HUDEP-2 (cell line): Measurements from ENCODE around the gene LAMA4.

ENCODE experiments used
- DNase-seq, 76 experiments: peaks; one replicate each; lab custom pipeline; 2025; ENCODE audit not compliant: unreplicated experiment in 76 of 76; lab: John Stamatoyannopoulos, UW

Gene LAMA4

DNA sequence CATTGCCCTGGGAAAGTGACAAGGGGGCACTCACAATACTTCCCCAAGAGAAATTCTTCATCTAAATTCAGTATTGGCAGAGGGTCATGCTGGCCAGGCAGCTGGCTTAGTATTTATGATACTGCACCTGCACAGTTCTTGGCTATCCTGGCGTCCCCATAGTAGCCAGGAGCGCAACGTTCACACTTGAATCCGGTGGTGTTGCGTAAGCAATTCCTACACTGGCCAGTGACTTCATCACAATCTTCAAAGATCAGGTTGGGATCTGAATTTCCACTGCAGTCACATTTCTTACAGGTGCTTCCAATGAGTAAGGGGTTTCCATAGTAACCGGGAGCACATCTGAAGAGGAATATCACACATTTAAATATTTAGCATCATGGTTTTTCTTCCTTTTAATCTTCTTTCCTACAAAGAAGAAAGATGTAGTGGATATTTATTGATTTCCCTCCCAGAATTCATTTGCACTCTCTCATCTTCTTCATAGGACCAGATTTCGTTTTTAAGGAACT is 62.8 kb downstream of the LAMA4 start:
- no peak for DNase-seq

- no peak for DNase-seq
Observed at GRCh38 chr6:112190164-112190563, 64.2 kb downstream of the LAMA4 start.

GRCh38 chr6:112189494-112189893 is 64.9 kb downstream of the LAMA4 start:
- no peak for DNase-seq

DNA sequence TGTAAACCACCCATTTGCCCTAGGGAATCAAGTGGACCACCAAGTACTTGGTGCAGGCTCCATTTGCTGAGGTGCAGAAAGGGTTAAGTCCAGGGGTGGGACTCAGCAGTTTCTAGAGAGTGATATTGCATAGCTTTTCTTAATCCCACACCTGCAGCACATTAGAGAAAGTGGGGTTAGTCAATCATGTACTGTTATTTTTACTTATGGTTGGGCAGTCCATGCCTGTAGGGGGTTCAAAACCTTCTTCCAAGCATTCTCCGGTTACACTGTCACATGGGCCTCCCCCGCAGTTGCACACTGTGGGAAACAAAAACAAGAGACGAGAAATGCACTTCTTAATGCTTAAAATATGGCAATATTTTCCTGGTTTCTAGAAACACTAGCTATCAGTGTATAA is 65.5 kb downstream of the LAMA4 start:
- no peak for DNase-seq

DNA sequence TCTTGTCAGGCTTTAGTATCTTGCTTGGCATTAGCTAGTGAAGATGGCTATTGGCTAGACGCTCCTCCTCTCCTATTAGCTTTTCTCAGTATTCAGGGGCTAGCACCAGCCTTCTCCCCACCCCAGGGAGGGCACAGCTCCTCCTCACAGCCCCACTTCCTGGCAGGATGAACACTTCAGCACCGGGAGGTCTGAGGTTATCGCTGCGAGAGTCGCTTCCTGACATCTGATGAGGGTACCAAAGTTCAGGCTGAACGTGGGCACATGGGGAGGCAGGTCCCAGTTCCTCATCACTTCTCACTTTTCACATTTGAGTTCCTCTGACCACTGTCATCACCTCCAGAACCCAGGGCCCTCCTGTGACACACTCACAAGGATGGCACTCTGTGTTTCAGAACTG is 66.6 kb downstream of the LAMA4 start:
- DNase-seq: no peak

DNA sequence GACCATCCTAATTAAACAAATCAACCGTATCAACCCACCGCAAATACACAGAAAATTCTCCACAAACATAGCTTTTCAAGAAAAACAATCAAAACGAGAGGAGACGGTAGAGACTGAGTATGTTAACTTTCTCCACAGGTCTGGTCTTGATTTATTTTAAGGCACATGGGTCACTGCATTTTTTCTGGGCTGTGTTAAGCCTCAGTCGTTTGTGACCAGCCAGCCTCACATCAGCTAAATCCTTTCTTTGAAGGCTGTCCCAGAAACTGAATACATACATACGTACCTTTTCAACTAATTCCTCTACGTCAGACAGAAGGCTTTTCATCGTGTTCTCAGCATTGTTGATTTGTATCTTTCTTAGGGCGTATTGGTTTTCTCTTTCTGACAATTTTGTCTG is 69.4 kb downstream of the LAMA4 start:
- DNase-seq: no peak

GRCh38 chr6:112183271-112183671 is 71.1 kb downstream of the LAMA4 start:
- no peak for DNase-seq

DNA sequence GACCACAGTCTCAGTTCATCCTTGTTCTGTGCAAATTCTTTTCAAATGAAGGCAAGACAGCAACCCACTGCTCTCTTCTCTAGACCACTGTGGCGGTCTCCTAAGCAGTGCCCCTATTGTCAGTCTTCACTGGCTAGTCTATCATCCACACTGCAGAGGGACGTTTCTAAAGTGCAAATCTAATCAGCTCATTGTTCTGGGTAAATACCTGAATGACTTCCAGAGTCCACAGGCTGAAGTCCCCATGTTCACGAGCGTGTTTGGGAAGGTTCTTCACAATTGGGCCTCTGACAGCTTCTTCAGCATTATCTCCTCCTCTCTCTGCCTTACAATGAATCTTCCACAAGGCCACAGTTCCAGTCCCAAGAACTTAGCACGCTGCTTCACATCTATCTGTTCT is 73.2 kb downstream of the LAMA4 start:
- no peak for DNase-seq

DNA sequence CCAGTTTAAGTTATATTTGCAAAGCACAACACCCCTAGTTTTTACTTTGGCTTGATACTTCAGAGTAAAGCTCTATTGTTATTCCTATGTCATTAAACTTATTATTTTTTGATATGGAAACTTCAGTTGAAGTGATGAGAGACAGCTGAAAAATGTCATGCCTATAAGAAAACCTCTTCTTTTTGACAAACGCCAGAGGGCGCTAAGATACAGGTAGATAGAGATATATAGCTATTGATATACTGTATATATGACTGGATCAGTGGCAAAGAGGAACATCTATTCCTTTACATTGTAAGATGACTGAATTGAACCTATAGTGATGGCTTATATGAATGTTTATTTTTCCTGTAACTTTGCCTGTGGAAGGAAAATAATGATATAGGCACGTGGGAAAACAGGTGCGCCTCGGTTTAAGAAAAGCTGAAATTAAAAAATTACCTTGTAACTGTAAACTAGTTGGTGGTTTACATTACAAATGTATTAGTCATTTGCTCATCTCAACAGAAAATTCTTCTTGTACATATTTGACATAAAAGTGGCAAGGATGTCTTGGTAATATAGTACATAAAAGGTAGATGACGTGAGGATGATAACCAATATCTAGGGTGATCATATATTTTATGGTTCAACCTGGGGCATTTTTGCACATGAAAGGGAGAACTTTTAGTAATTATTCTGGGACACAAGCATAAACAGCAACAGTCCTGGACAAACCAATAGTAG is 74.1 kb downstream of the LAMA4 start:
- DNase-seq: peak in 53 of 76 experiments; percentile 2 to 78 (median 54)

GRCh38 chr6:112179631-112180030 is 74.7 kb downstream of the LAMA4 start:
- DNase-seq: no peak

DNA sequence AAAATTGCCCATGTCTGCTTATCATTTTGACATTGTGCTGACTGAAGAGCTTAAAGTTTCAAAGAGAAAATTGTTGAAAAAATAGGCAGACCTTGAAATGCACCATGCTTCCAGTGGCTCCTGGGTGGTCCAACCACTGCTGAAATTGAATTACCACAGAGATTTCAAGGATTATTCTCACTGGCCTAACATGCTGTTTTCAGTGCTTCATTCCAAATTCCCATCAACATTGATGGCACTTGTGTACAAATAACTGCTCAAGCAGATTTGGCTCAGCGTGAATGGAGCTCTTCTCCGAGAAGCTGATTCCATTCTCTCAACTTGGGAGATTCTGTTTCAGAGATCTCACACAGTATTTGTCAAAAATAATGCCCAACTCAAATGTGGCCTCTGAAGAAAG is 75.5 kb downstream of the LAMA4 start:
- no peak for DNase-seq

DNA sequence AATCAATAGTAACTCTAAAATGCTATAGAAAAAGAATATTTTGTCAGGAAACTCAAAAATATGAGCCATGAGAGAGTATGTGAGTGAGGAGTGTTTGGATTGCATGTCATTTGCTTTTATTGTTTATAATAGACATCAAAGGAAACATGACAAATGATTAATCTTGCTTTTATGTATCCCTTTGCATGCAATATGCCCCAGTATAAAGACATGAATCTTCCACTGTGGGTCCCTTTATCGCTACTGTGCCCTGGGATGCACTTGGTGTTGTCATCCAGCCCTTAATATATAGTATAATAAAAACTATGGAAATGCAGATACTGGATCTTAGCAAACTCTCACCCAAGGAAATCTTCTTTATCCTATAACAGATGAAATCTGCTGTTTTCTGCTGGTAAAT is 77.3 kb downstream of the LAMA4 start:
- DNase-seq: no peak

GRCh38 chr6:112176175-112176574 is 78.2 kb downstream of the LAMA4 start:
- DNase-seq: no peak

GRCh38 chr6:112173221-112173804 is 81.1 kb downstream of the LAMA4 start:
- no peak for DNase-seq

DNA sequence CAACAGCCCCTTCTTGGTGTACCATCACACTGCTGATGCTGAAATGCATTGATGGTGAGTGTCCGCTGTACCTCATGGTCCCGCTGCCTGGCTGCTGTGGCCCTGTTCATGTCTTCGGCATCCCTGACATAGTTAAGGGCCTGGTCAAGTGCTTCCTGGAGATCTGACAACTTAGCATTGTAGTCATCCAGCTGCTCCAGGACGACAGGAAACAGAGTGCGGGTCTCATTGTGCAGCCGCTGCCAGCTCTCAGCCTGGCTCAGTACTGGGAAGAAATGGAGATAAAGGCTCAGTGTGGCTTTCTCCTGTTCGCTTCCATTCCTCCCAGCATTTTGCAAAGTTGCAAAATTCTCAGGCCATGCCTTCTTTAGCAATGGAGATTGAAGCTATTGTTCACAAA is 81.8 kb downstream of the LAMA4 start:
- no peak for DNase-seq

GRCh38 chr6:112169541-112169940 is 84.8 kb downstream of the LAMA4 start:
- no peak for DNase-seq

DNA sequence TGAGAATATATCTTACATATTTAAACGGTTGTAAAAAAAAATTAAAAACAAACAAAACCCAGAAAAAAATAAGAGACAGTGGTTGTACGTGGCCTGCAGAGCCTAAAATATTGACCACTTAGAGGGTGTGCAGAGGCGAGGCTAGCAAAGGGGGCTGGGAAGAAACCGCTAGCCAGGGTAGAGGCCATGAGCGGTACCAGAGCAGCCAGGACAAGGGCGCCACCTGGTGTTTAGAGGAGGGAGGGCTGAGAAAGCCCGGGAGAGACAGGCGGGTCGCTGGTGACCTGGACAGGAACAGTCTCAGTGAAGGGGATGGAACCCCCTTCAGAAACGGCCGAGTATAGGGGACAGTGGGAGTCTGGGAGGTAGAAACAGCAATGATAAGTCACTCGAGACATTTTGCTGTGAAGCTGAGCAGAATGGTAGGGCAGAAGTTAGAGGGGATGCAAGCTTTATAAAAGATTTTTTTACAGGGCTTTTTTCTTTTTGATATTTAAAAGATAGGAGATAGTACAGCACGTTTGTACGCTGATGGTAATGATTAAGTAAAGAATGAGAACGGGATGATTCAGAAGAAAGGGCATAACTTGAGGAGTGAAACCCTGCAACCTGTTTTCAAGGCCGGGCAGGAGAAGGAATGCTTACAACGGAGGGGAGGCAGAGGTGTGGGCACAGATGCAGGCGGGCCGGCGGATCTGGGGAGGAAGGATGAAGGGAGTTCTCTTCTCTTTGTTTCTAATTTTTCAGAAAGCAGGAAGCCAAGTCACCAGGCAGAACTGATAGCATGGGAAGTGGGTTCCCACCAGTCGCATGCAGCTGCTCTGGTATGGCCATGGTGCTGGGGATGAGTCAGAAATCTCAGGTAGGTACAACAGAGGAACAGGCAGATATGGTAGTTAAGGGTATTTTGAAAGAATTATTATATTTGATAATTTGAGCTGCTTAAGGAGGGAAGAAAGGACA is 90.8 kb downstream of the LAMA4 start:
- DNase-seq: peak in 59 of 76 experiments; percentile 7 to 75 (median 48)

GRCh38 chr6:112160745-112161144 is 93.6 kb downstream of the LAMA4 start:
- DNase-seq: no peak

DNA sequence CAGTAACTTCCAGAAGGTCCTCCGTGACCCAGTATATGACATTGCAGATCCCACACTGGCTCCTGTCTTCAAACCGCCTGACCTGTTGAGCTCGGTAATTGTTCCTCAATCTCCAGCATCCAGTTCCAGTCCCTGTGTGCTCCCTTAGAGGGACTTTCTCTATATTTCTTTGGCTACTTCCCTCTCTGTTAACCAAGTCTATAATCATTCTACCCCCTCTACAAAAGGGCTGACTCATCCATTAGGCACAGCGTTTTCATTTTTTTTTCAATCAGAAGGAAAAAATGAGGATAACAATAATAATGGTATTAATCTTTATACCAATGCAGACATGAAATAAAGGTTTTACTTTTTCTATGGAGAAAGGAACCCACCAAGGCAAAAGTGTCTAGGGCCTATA is 97.7 kb downstream of the LAMA4 start:
- no peak for DNase-seq

DNA sequence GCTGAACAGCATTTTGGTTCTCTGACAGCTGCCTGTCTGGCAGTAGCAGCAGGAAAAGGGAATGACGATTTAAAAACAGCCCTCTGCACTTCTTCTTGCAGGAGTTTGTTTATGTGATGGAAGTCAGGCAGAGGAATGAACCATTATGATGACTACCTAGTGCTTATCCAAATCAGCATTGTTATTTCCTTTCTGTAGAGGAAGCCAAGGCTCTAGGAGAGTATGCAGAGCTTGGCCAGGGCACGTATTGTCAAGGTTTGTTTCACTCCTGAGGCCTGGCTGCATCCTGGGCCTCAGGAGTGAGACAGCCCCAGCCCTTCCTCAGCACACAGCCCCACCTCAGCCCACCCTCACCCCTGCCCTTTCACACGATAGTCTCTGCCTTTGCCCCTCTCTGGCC is 98.5 kb downstream of the LAMA4 start:
- DNase-seq: no peak

DNA sequence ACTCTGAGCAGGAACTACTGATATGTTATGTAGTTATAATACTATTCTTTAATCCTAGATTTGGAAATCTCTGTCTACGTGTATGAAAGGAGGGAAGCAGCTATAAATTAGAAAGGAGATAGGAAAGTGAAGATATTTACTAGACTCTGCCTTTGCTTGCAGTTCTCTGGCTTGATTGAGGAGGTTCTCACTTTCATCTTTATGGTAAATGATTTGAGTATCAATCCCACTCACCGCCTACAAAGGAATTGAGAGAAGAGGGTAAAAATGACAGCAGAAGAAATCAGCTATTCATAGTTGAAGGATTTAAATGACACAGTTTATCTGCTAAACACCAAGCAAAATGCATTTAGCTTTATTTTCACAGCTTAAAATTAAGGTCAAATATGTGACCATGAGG is 99.7 kb downstream of the LAMA4 start:
- DNase-seq: no peak
